Endothelial cell of umbilical vein (primary cell): ENCODE results near the gene DNAJB8.

ENCODE experiments used
- EZH2 ChIP-seq: IDR thresholded peaks from 2 replicates; pipeline ENCODE4 v1.6.1; 2012; ENCODE audit warnings: borderline replicate concordance, low read depth, mild to moderate bottlenecking, moderate library complexity, low read length, inconsistent platforms; ENCODE audit not compliant: severe bottlenecking
- POLR2A ChIP-seq: IDR thresholded peaks from 2 replicates; pipeline ENCODE4 v1.6.1; 2012; ENCODE audit warnings: low read depth, mild to moderate bottlenecking, control low read depth, low read length
- POLR2AphosphoS5 ChIP-seq: IDR thresholded peaks from 2 replicates; pipeline ENCODE4 v1.6.1; 2012; ENCODE audit warnings: low read depth, mild to moderate bottlenecking, control low read depth, low read length, moderate library complexity; ENCODE audit not compliant: insufficient read depth
- TF ChIP-seq, protein P1 (sequence below), 2 donors: IDR thresholded peaks; 1 replicate in 1 of 2; 2 replicates in 1 of 2; pipeline ENCODE4 v1.5.1; 2011; ENCODE audit warnings: low read length in 2 of 2, mild to moderate bottlenecking in 2 of 2, moderate library complexity in 2 of 2, control low read depth in 1 of 2, inconsistent platforms in 1 of 2, low read depth in 1 of 2; ENCODE audit not compliant: insufficient read depth in 1 of 2; ENCODE audit errors: extremely low read depth in 1 of 2
- TF ChIP-seq, protein P2 (sequence below): IDR thresholded peaks from 2 replicates; pipeline ENCODE4 v1.6.1; 2011; ENCODE audit not compliant: insufficient read depth, insufficient read length

DNA sequence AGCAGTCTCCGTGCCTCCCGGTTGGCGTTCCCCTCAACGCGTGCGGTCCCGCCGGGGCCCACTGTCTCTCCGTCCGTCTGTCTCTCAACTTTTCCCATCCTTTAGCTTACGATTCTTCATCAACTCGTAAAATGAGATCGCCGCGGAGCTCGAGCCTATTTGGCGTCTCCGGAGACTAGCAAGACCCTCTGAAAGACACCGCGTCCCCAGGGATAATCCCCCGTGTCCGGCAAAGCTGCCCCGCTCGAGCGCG lies 22.9 kb upstream of the DNAJB8 start:
- TF ChIP-seq POLR2A = no peak
- no peak for TF ChIP-seq EZH2
- TF ChIP-seq POLR2AphosphoS5 = no peak
- TF ChIP-seq, protein P1, sequence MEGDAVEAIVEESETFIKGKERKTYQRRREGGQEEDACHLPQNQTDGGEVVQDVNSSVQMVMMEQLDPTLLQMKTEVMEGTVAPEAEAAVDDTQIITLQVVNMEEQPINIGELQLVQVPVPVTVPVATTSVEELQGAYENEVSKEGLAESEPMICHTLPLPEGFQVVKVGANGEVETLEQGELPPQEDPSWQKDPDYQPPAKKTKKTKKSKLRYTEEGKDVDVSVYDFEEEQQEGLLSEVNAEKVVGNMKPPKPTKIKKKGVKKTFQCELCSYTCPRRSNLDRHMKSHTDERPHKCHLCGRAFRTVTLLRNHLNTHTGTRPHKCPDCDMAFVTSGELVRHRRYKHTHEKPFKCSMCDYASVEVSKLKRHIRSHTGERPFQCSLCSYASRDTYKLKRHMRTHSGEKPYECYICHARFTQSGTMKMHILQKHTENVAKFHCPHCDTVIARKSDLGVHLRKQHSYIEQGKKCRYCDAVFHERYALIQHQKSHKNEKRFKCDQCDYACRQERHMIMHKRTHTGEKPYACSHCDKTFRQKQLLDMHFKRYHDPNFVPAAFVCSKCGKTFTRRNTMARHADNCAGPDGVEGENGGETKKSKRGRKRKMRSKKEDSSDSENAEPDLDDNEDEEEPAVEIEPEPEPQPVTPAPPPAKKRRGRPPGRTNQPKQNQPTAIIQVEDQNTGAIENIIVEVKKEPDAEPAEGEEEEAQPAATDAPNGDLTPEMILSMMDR (IDR thresholded peaks at IDR 0.05; ENCODE audit: extremely low read depth in 1 of 2, insufficient read depth in 1 of 2, low read depth in 1 of 2, low read length in 2 of 2) = no peak
- TF ChIP-seq, protein P2, sequence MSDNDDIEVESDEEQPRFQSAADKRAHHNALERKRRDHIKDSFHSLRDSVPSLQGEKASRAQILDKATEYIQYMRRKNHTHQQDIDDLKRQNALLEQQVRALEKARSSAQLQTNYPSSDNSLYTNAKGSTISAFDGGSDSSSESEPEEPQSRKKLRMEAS = no peak
